GM21576 (cell line): ENCODE measurements around the gene SOX5.

Experiments
- ATAC-seq: cut with Tn5 transposase; IDR thresholded peaks from one replicate; pipeline ENCODE4 v1.9.1; 2021; ENCODE audit warnings: mild to moderate bottlenecking, moderate library complexity; ENCODE audit not compliant: unreplicated experiment

SOX5 gene

DNA sequence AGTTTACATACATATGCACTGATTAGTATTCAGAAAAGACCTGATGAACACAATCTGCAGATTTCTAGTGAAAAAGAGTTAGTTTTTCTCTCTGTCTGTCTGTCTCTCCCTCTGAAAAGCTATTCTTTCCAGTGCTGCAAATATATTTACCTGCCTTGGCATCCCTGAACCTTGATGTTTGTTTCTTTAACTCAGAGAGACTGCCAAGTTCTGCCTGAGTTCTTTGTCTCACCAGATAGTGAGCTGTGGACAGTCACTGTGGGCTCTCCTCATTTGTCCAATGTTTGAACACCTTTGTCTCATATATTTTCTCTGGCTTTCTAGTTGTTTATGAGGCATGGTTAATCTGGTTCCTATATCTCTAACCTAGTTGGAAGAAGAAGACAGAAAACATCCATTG, 250.4 kb downstream of the SOX5 start:
- no peak for ATAC-seq

DNA sequence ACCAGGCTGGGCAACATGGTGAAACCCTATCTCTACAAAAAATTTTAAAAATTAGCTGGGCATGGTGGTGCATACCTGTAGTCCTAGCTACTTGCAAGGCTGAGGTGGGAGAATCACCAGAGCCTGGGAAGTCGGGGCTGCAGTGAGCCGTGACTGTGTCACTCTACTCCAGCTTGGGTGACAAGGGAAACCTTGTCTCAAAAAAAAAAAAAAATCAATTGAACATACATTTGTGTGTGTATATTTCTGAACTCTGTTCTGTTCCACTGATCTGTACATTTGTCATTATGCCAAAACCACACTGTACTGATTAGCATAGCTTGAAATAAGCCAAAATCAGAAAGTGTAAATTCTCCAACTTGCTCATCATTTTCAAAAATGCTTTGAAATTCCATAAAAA, 254.6 kb downstream of the SOX5 start:
- no peak for ATAC-seq

GRCh38 chr12:23694307-23694706, 255.2 kb downstream of the SOX5 start:
- ATAC-seq = no peak

GRCh38 chr12:23687947-23688346, 261.5 kb downstream of the SOX5 start:
- ATAC-seq = no peak

DNA sequence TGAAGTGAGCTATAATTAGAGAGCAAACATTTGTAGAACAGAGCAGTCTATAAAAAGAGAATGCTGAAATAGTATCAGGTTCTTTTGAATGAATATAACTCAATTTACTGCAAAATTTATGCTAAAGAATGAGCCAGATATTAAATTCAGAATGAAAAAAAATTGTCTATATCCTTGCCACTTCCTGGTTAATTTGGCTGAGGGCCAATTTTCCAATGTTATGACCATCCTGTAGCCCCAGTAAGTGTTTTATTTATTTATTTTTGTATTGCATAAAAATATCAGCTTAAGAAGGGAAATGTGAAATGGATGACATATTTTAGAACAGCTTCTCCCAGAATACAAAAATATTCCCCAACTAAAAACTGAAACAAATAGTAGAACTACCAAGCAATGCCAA, 263.4 kb downstream of the SOX5 start:
- ATAC-seq = no peak

DNA sequence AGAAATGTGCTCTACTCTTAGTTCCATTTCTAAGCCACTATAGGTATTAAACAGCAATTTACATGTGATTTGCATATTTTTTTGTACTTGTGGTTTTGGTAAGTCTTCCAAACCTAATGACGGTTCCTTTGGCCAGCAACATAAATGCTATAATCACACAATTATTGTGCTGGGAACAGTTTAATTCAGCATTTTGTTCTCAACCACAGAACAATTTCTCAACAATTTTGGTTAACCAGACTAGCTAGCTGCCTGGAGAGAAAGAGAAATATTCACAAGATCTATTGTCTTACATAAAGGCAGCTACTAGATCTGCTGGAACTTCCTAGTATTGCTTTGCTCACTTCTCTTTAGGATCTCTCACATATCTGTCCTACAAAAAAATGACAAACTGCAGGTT, 265.3 kb downstream of the SOX5 start:
- ATAC-seq = no peak

- no peak for ATAC-seq
Measured at GRCh38 chr12:23681237-23681636, 268.2 kb downstream of the SOX5 start.

DNA sequence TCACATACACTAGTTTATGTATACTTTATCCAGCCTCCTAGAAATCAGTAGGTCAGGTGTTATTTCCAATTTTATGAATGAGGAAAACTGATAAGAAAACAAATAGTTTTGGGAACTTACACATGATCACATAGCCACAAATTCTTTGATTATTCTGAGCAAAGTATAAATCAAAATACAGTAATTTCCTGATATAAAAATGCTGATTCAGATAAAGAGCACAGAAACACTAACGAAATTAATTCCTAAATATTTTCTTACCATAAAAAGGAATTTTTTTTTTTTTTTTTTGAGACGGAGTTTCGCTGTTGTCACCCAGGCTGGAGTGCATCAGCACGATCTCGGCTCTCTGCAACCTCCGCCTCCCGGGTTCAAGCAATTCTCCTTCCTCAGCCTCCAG, 275.4 kb downstream of the SOX5 start:
- ATAC-seq = no peak

GRCh38 chr12:23671881-23672280, 277.6 kb downstream of the SOX5 start:
- no peak for ATAC-seq

DNA sequence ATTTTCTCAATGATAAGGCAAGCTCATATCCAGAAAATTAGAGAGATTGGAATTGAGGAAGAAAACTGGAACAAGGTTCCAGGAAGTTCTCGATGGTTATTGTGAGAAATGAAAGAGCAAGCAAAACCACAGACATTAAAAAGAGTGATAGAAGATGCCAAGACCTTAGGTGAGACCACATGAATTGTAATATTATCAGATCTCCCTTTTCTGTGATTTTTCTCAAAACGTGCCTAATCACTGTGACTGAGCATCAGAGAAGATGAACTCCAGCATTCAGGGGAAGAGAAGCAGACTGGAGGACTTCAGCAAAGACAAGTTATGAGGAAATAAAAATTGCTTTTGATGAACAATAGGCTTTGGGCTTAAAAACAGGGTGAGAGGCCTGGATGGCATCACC, 278.8 kb downstream of the SOX5 start:
- ATAC-seq = no peak

DNA sequence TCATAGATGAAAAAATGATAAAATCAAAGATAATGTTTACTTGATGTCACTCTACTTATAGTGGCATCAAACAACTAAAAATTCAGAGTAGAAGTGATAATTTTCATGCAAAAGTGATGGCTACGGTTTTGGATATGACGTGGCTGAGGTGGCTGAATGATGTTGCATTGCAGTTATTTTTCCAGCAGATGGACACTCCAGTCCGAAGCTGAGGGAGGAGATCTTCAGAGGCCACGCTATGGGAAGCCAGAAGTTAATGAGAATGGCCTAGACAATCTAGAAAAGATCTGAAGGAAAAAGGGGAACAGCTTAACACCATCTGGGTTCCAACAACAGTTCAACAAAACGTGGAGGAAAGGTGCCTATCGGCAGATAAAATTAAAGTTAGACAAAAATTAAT, 279.8 kb downstream of the SOX5 start:
- ATAC-seq = no peak

- ATAC-seq = no peak
Measured at GRCh38 chr12:23666866-23667265, 282.6 kb downstream of the SOX5 start.

GRCh38 chr12:23662966-23663365, 286.5 kb downstream of the SOX5 start:
- no peak for ATAC-seq

DNA sequence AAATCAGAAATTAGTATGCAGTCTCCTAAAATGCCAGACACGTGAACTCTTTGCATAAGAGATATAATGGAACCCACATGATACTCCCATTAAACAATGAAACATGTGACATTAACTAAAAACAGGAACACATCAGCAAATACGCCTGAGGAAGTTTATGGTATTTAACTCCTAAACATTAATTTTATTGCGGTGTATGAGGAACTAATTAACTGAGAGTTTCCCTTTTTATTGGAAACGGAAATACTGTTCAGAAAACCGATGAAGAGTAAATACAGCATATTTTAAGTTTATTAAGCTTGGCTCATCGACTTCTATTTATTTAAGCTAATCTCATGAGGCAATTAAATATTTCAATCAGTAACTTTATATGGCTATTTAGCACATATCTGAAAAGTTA, 290.3 kb downstream of the SOX5 start:
- ATAC-seq = no peak

GRCh38 chr12:23657598-23657997, 291.9 kb downstream of the SOX5 start:
- ATAC-seq = no peak

DNA sequence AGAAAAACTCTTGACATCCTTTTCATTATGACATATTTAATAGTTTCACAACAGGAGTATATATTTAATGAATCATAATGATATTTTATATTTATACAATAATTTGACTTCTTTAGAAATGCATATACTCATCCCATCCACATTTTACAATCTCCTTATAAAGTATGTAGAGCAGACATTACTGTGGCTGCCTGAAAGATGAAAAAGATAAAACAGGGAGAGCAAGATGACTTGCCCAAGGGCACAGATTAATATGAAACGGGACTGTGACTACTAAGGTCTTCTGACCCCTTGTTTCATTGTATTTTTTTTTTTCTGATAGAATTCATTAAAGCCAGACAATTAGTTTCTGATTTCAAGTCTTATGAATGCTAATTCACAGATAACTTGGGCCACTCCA, 293.6 kb downstream of the SOX5 start:
- no peak for ATAC-seq

GRCh38 chr12:23655112-23655511, 294.4 kb downstream of the SOX5 start:
- ATAC-seq = no peak

GRCh38 chr12:23648546-23648945, 300.9 kb downstream of the SOX5 start:
- ATAC-seq = no peak

DNA sequence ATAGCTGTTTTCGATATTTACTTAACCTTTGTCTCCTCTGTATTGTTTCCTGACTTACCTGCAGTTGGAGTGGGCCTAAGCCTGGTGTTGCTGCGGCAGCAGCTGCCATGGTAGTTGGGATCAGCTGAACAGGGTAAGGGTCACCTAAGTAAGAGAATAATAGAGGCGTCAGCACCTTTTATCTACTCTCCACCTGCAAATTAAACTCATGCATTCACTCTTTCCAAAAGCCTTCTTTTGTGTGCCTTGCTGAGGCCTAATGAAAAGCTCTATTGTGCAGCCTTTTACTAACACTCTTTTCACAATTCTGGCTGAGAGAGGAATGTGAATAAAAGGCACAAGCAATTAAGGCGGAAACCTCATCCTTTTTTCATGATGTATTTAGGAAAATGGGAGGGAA, 308.7 kb downstream of the SOX5 start:
- no peak for ATAC-seq

DNA sequence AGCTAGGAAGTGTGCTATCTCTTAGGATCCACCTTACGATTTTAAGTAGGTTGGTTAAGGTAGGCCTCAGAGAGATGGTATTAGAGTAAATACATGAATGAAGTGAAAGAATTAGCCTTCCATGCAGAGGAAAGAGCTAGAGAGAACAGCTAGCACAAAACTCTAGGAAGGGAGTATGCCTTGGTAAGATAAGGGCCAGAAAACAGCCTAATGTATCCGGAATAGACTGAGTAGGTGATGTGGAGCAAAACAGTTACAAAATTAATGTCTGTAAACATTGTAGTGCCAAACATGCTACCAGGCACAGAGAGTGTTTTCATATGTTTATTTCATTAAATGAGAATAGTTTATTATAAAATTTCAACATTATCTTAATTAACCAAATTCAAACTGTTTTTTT, 315.1 kb downstream of the SOX5 start:
- ATAC-seq = no peak

DNA sequence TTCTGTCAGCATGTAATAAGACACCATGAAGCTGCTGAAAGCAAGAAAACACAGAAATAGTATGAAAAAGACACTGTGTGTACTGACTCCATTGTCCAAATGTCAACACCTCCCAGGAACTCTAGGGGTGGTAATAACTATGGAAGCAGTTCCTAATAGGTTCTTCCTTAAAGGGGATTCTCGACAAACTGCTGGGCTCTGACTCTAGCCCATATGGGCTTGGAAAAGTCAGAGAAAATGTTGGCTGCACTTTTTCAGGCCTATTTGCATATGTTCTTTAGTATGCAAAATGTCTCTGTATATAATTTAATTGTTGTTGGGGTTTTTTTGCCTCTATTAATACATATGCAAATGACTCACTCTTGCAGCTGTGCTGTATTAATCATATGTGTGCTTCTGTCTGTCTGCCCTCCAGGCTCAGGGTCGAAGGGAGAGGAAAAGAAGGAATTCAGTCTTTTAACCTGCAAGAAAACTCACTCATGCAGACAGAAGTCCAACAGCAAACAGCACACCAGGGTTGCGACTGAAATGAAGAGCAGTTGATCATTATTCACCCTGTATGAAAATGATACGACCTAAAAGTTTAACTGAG, 317.6 kb downstream of the SOX5 start:
- ATAC-seq = no peak

DNA sequence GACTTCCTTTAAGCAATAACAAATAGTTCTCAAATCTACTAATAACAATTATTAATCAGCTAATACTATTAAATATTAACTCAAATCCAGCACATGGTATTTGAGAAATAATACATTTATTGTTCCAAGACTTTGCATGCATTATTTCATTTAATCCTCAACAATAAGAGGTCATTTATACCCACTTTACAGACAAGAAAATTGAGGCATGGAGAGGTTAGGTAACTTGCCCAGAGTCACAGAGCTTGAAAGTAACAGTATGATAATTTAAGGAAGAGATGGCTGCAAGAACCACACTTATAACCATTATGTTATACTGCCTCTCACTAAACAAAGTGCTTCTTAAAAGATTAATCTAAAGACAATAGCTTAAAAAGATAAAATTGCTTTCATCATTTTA, 318.9 kb downstream of the SOX5 start:
- ATAC-seq = no peak

- ATAC-seq = no peak
Measured at GRCh38 chr12:23628806-23629205, 320.7 kb downstream of the SOX5 start.

DNA sequence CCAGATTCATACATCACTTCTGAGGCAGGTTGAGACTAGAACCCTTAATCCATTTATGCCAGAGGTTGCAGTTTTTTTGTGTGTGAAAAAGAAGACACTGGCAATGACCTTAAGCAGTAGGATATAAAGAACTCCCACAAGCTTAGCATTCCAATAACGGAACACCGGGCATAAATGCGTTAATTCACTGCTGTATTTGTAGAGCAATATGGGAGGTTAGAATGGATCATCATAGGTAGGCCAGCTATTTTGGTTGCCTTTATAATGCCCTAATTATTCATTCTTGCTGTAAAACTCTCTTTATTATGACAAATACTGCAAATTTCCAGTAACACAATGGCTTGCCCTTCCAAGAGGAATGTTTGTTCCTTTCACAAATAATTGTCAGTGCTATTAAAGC, 322.7 kb downstream of the SOX5 start:
- no peak for ATAC-seq
